ENCODE results near the gene PELI2. TPM values are rescaled to one million over a fixed set of nuclear protein-coding genes. Genes with fewer than 3 reads are reported as not detected.

Gene PELI2
- total RNA-seq, 1 experiment from 2014 or later: not detected

- DNase-seq (ENCODE audit: low spot score): no peak
Measured at GRCh38 chr14:56244138-56244789, 126.1 kb downstream of the PELI2 start.

GRCh38 chr14:56247495-56248200, 129.4 kb downstream of the PELI2 start:
- peak; percentile 1 for DNase-seq (ENCODE audit: low spot score)

- DNase-seq (ENCODE audit: low spot score): no peak
Measured at GRCh38 chr14:56248442-56248841, 130.2 kb downstream of the PELI2 start.

- no peak for DNase-seq (ENCODE audit: low spot score)
Measured at GRCh38 chr14:56261046-56261445, 142.8 kb downstream of the PELI2 start.

- no peak for DNase-seq (ENCODE audit: low spot score)
Measured at GRCh38 chr14:56262530-56262929, 144.3 kb downstream of the PELI2 start.

- DNase-seq (ENCODE audit: low spot score): no peak
Measured at GRCh38 chr14:56268039-56268438, 149.8 kb downstream of the PELI2 start.

GRCh38 chr14:56268673-56269072, 150.5 kb downstream of the PELI2 start:
- no peak for DNase-seq (ENCODE audit: low spot score)

GRCh38 chr14:56270921-56271320, 152.7 kb downstream of the PELI2 start:
- no peak for DNase-seq (ENCODE audit: low spot score)

- peak; percentile 34 for DNase-seq (ENCODE audit: low spot score)
Measured at GRCh38 chr14:56271970-56272369, 153.8 kb downstream of the PELI2 start.

GRCh38 chr14:56273155-56273554, 154.9 kb downstream of the PELI2 start:
- no peak for DNase-seq (ENCODE audit: low spot score)

- DNase-seq (ENCODE audit: low spot score): no peak
Measured at GRCh38 chr14:56273951-56274350, 155.7 kb downstream of the PELI2 start.

- DNase-seq (ENCODE audit: low spot score): no peak
Measured at GRCh38 chr14:56274556-56274955, 156.3 kb downstream of the PELI2 start.

- DNase-seq (ENCODE audit: low spot score): no peak
Measured at GRCh38 chr14:56276108-56276507, 157.9 kb downstream of the PELI2 start.

- DNase-seq (ENCODE audit: low spot score): no peak
Measured at GRCh38 chr14:56278383-56278782, 160.2 kb downstream of the PELI2 start.

GRCh38 chr14:56280843-56281242, 162.6 kb downstream of the PELI2 start:
- DNase-seq (ENCODE audit: low spot score): no peak

- DNase-seq (ENCODE audit: low spot score): no peak
Measured at GRCh38 chr14:56282179-56282578, 164.0 kb downstream of the PELI2 start.

GRCh38 chr14:56284641-56285040, 166.4 kb downstream of the PELI2 start:
- no peak for DNase-seq (ENCODE audit: low spot score)

GRCh38 chr14:56289155-56289554, 170.9 kb downstream of the PELI2 start:
- DNase-seq (ENCODE audit: low spot score): no peak

GRCh38 chr14:56290195-56290594, 172.0 kb downstream of the PELI2 start:
- no peak for DNase-seq (ENCODE audit: low spot score)

- DNase-seq (ENCODE audit: low spot score): no peak
Measured at GRCh38 chr14:56292970-56293369, 174.8 kb downstream of the PELI2 start.

- DNase-seq (ENCODE audit: low spot score): no peak
Measured at GRCh38 chr14:56293506-56293905, 175.3 kb downstream of the PELI2 start.

- DNase-seq (ENCODE audit: low spot score): no peak
Measured at GRCh38 chr14:56294128-56294527, 175.9 kb downstream of the PELI2 start.

GRCh38 chr14:56295743-56296142, 177.5 kb downstream of the PELI2 start:
- DNase-seq (ENCODE audit: low spot score): no peak

- no peak for DNase-seq (ENCODE audit: low spot score)
Measured at GRCh38 chr14:56297449-56297848, 179.2 kb downstream of the PELI2 start.

Data from A172 (cell line).